IMR-90 (cell line): ENCODE results near the gene FBLN1. TPM values are rescaled to one million over a fixed set of nuclear protein-coding genes. Genes with fewer than 3 reads are reported as not detected.

Experiments used
- ATAC-seq: fragments of 200-7000 bp; cut with Tn5 transposase; 2 replicates; pipeline ENCODE4 v1.9.1; 2020; ENCODE audit warnings: low read depth, mild to moderate bottlenecking, moderate library complexity
- BruUV-seq: library from RNA; stranded (reverse); fragments of 400-500 nt; replicated peaks from 2 replicates; lab custom pipeline; 2021; lab: Mats Ljungman, UMichigan
- CTCF ChIA-PET: fragments of 300-600 bp; formaldehyde crosslinking; extraction: SDS; loops from one replicate; lab custom pipeline; 2021; ENCODE audit warnings: antibody characterized with exemption; lab: Yijun Ruan, JAX
- POLR2A ChIA-PET: fragments of 300-600 bp; sonication (Branson Sonifier 250); formaldehyde crosslinking; loops from one replicate; lab custom pipeline; 2022; ENCODE audit warnings: antibody characterized with exemption; ENCODE audit not compliant: unreplicated experiment; lab: Charles Lee
- DNase-seq: peaks from one replicate; pipeline ENCODE4 v3.0.0; 2013
- H2AFZ ChIP-seq: replicated peaks from 2 replicates; pipeline ENCODE3; 2013; ENCODE audit warnings: low read length, mild to moderate bottlenecking; ENCODE audit not compliant: poor library complexity
- H2AK5ac ChIP-seq: 2 replicates; pipeline ENCODE4 v1.6.1; 2013; ENCODE audit warnings: low read depth, low read length, inconsistent platforms
- H2AK9ac ChIP-seq: replicated peaks from 2 replicates; pipeline ENCODE3; 2013; ENCODE audit warnings: mild to moderate bottlenecking, low read depth, low read length, moderate library complexity; ENCODE audit not compliant: poor library complexity
- H2BK120ac ChIP-seq: 2 replicates; pipeline ENCODE4 v1.6.1; 2013; ENCODE audit warnings: low read depth, low read length, inconsistent platforms
- H2BK15ac ChIP-seq: 3 replicates; pipeline ENCODE4 v1.6.1; 2013; ENCODE audit warnings: low read depth, low read length, inconsistent platforms
- H2BK20ac ChIP-seq: 2 replicates; pipeline ENCODE4 v1.6.1; 2013; ENCODE audit warnings: low read depth, mild to moderate bottlenecking, inconsistent platforms, low read length, moderate library complexity
- H2BK5ac ChIP-seq: 2 replicates; pipeline ENCODE4 v1.6.1; 2013; ENCODE audit warnings: mild to moderate bottlenecking, low read depth, low read length, inconsistent platforms; ENCODE audit not compliant: poor library complexity, severe bottlenecking
- H3K14ac ChIP-seq: replicated peaks from 2 replicates; pipeline ENCODE4 v1.6.1; 2013; ENCODE audit warnings: low read depth, low read length, inconsistent platforms
- H3K18ac ChIP-seq: 2 replicates; pipeline ENCODE4 v1.6.1; 2013; ENCODE audit warnings: low read depth, low read length, control low read depth
- H3K23ac ChIP-seq: 2 replicates; pipeline ENCODE4 v1.6.1; 2013; ENCODE audit warnings: low read depth, low read length, inconsistent platforms
- H3K27ac ChIP-seq: 2 replicates; pipeline ENCODE4 v1.5.1; 2013; ENCODE audit warnings: mild to moderate bottlenecking, control low read depth, low read length; ENCODE audit not compliant: insufficient read depth
- H3K27me3 ChIP-seq: 2 replicates; pipeline ENCODE4 v1.6.1; 2013; ENCODE audit warnings: low read length; ENCODE audit not compliant: control insufficient read depth, insufficient read depth
- H3K36me3 ChIP-seq: 2 replicates; pipeline ENCODE4 v1.6.1; 2013; ENCODE audit warnings: low read length, mixed read lengths; ENCODE audit not compliant: control insufficient read depth, insufficient read depth
- H3K4ac ChIP-seq: 2 replicates; pipeline ENCODE4 v1.6.1; 2013; ENCODE audit warnings: low read depth, low read length, inconsistent platforms
- H3K4me1 ChIP-seq: 2 replicates; pipeline ENCODE4 v1.6.1; 2013; ENCODE audit warnings: low read length, mixed read lengths; ENCODE audit not compliant: control insufficient read depth, insufficient read depth
- H3K4me2 ChIP-seq: 2 replicates; pipeline ENCODE4 v1.6.1; 2013; ENCODE audit warnings: low read depth, mild to moderate bottlenecking, control low read depth, low read length, moderate library complexity
- H3K4me3 ChIP-seq: 2 replicates; pipeline ENCODE4 v1.5.1; 2013; ENCODE audit warnings: low read depth, mild to moderate bottlenecking, control low read depth, low read length, moderate library complexity; ENCODE audit not compliant: insufficient read depth
- H3K56ac ChIP-seq: 2 replicates; pipeline ENCODE4 v1.6.1; 2013; ENCODE audit warnings: low read length, inconsistent platforms; ENCODE audit not compliant: insufficient read depth; ENCODE audit errors: extremely low read depth
- H3K79me1 ChIP-seq, 2 experiments: 2 replicates each; pipeline ENCODE4 v1.6.1; 2013; ENCODE audit warnings: low read length in 2 of 2, inconsistent platforms in 1 of 2, low read depth in 1 of 2
- H3K9ac ChIP-seq: 2 replicates; pipeline ENCODE4 v1.6.1; 2013; ENCODE audit warnings: low read depth, low read length, control low read depth
- H3K9me1 ChIP-seq: 2 replicates; pipeline ENCODE4 v1.6.1; 2013; ENCODE audit warnings: low read length, inconsistent platforms; ENCODE audit not compliant: insufficient read depth
- H3K9me3 ChIP-seq: 2 replicates; pipeline ENCODE4 v1.6.1; 2013; ENCODE audit warnings: low read length; ENCODE audit not compliant: control insufficient read depth, insufficient read depth
- H4K20me1 ChIP-seq: 2 replicates; pipeline ENCODE4 v1.6.1; 2013; ENCODE audit warnings: low read length, inconsistent platforms; ENCODE audit not compliant: insufficient read depth
- H4K5ac ChIP-seq: 2 replicates; pipeline ENCODE4 v1.6.1; 2013; ENCODE audit warnings: mild to moderate bottlenecking, low read depth, low read length, control low read depth
- H4K8ac ChIP-seq, 2 experiments: 2 replicates each; pipeline ENCODE4 v1.6.1; 2013; ENCODE audit warnings: low read depth in 2 of 2, low read length in 2 of 2, control low read depth in 1 of 2, inconsistent platforms in 1 of 2
- H4K91ac ChIP-seq: 2 replicates; pipeline ENCODE4 v1.6.1; 2013; ENCODE audit warnings: low read depth, low read length, inconsistent platforms; ENCODE audit not compliant: insufficient read depth
- BHLHE40 ChIP-seq: fragments of 150-350 bp; IDR thresholded peaks from 2 replicates; pipeline ENCODE4 v1.6.1; 2016; ENCODE audit warnings: mild to moderate bottlenecking, low read depth, low read length
- CEBPB ChIP-seq: IDR thresholded peaks from 2 replicates; pipeline ENCODE4 v1.6.1; 2012; ENCODE audit warnings: low read depth, low read length, improper control_type of control experiment
- CHD1 ChIP-seq: IDR thresholded peaks from 2 replicates; pipeline ENCODE4 v1.6.1; 2012; ENCODE audit warnings: low read depth, low read length, improper control_type of control experiment
- FOS ChIP-seq: fragments of 150-350 bp; IDR thresholded peaks from 2 replicates; pipeline ENCODE4 v1.6.1; 2016; ENCODE audit warnings: low read depth, low read length
- MAFK ChIP-seq: IDR thresholded peaks from 2 replicates; pipeline ENCODE4 v1.6.1; 2012; ENCODE audit warnings: low read depth, low read length, improper control_type of control experiment
- MAZ ChIP-seq: IDR thresholded peaks from 2 replicates; pipeline ENCODE4 v1.6.1; 2012; ENCODE audit warnings: low read depth, mild to moderate bottlenecking, low read length, improper control_type of control experiment, moderate library complexity, borderline replicate concordance
- MXI1 ChIP-seq: IDR thresholded peaks from 2 replicates; pipeline ENCODE4 v1.6.1; 2012; ENCODE audit warnings: low read depth, mild to moderate bottlenecking, low read length, moderate library complexity, borderline replicate concordance
- NFE2L2 ChIP-seq: fragments of 150-350 bp; IDR thresholded peaks from 2 replicates; pipeline ENCODE4 v1.6.1; 2016; ENCODE audit warnings: low read depth, mild to moderate bottlenecking, low read length
- POLR2A ChIP-seq: IDR thresholded peaks from 2 replicates; pipeline ENCODE4 v1.6.1; 2012; ENCODE audit warnings: mild to moderate bottlenecking, low read depth, low read length
- RCOR1 ChIP-seq: IDR thresholded peaks from 2 replicates; pipeline ENCODE4 v1.6.1; 2012; ENCODE audit warnings: mild to moderate bottlenecking, low read length, improper control_type of control experiment; ENCODE audit not compliant: insufficient replicate concordance
- RFX5 ChIP-seq: IDR thresholded peaks from 2 replicates; pipeline ENCODE4 v1.8.0; 2012; ENCODE audit warnings: low read depth, mild to moderate bottlenecking, low read length, moderate library complexity
- SMC3 ChIP-seq: fragments of 150-350 bp; IDR thresholded peaks from 2 replicates; pipeline ENCODE4 v1.6.1; 2016; ENCODE audit warnings: low read depth, mild to moderate bottlenecking, antibody characterized with exemption, low read length, moderate library complexity
- WGBS, 2 experiments: methylation state at CpG; one replicate each; pipeline versions ENCODE4 v1.1.5 to v1.1.7; 2013; ENCODE audit warnings: missing lambda C conversion rate in 2 of 2; ENCODE audit not compliant: insufficient read length in 1 of 2; ENCODE audit errors: extremely low coverage in 2 of 2; 5-methylcytosine and 5-hydroxymethylcytosine counted together
- dilution Hi-C: fragments of 300-500 bp; cut with HindIII; formaldehyde crosslinking; loops from one replicate; pipeline ENCODE4 v1.14.3; 2018; ENCODE audit warnings: low sequenced_read_pairs; ENCODE audit not compliant: unreplicated experiment
- in situ Hi-C: fragments of 300-500 bp; cut with MboI; formaldehyde crosslinking; loops from 3 replicates; pipeline ENCODE4 v1.14.3; 2019; ENCODE audit warnings: low sequenced_read_pairs, inconsistent platforms, mixed read lengths
- intact Hi-C: fragments of 100-400 bp; cut with micrococcal nuclease; formaldehyde crosslinking; loops from 2 replicates; pipeline ENCODE4 v1.10.0; 2022
- polyA plus RNA-seq, 3 experiments: library from polyadenylated mRNA; depleted of rRNA; stranded (reverse); fragments of >200 nt; gene quantifications; 2 replicates each; pipeline ENCODE4 v1.2.3, GENCODE V29; 2012; ENCODE audit warnings: low replicate concordance in 1 of 3
- total RNA-seq: library from RNA; depleted of rRNA; stranded (reverse); fragments of >200 nt; gene quantifications from 2 replicates; pipeline ENCODE4 v1.2.3, GENCODE V29; 2012
- TF ChIP-seq, protein P1 (sequence below): fragments of 150-350 bp; IDR thresholded peaks from 2 replicates; pipeline ENCODE4 v1.6.1; 2016; ENCODE audit warnings: low read depth, mild to moderate bottlenecking, low read length, moderate library complexity, borderline replicate concordance
- TF ChIP-seq, protein P2 (sequence below): fragments of 150-350 bp; IDR thresholded peaks from 2 replicates; pipeline ENCODE4 v1.6.1; 2017; ENCODE audit warnings: mild to moderate bottlenecking, antibody characterized with exemption, low read length, low read depth
- TF ChIP-seq, protein P3 (sequence below): conservative IDR thresholded peaks from 2 replicates; pipeline ENCODE4 v1.5.1; 2012; ENCODE audit warnings: mild to moderate bottlenecking, low read depth, low read length, improper control_type of control experiment

Gene FBLN1
- total and polyA plus RNA-seq, 2 of the 4 experiments (the other 2 are of a cell fraction), result 11.3 to 87.9 TPM

DNA sequence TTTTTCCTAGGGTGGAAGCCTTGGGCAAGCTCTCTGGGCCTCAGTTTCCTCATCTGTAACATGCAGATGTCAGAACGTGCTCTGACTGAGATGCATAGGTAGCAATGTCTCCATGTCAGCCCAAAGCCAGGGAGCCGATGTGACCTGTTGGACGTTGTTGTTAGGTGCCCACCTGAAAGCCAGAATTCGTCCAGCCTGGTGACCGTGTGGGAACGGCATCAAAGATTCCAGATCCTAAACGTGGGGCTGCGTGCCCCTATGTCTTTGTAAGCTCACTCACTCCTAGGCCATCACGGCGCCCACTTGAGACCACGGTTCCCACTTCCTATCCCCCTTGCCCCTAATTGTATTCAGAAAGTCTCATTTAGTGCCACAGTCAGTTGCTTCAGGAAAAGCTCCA, 48.2 kb downstream of the FBLN1 start:
- H3K9ac ChIP-seq, result no peak overlapping the region
- dilution Hi-C loops (no loop called here), in situ Hi-C loops (loop anchor here (5.0 to 25.0 kb wide), 3 partner anchors 99 to 564 kb away; no protein-coding TSS in a partner anchor), intact Hi-C loops (loop anchor here (10.0 kb wide), 1 partner anchor 446 kb away; no protein-coding TSS in a partner anchor)
- H2AK9ac ChIP-seq, result peak overlapping the region; percentile 5
- peak overlapping the region in 1 of 2 experiments; percentile 9; a peak in 1 of 4 replicates for H4K8ac ChIP-seq
- DNase-seq (no peak), ATAC-seq (no peak)
- no peak overlapping the region for H3K4me3 ChIP-seq
- peaks cover 0 to 26% of the 10 kb centered on the region in 2 experiments; a peak in 2 of 4 replicates for H3K79me1 ChIP-seq
- H3K18ac ChIP-seq, result peak overlapping the region; percentile 7; the same call in 1 of the 2 replicates
- H3K56ac ChIP-seq, result no peak overlapping the region
- no peak overlapping the region for H2BK20ac ChIP-seq
- H3K4ac ChIP-seq, result peak overlapping the region; percentile 63
- peak overlapping the region; percentile 91; the same call in 1 of the 2 replicates for H2AK5ac ChIP-seq
- peak overlapping the region; percentile 34 for H3K14ac ChIP-seq
- peaks cover 7% of the 10 kb centered on the region for H4K20me1 ChIP-seq
- ChIA-PET POLR2A (no interaction called here), CTCF (interaction anchor here (0.6 kb wide), 2 partner anchors 38 to 283 kb away, joined by 3 to 5 read pairs; no protein-coding TSS in a partner anchor)
- H2BK15ac ChIP-seq, result peak overlapping the region; percentile 63; the same call in 2 of the 3 replicates
- H3K4me1 ChIP-seq, result peaks cover 44% of the 10 kb centered on the region
- H3K4me2 ChIP-seq, result no peak overlapping the region
- no peaks in the 10 kb centered on the region for H3K9me3 ChIP-seq
- no peak overlapping the region for H3K23ac ChIP-seq
- WGBS, 2 experiments, result 100% methylated on average over 4 of the region's 11 CpGs; no CpG with 5 or more reads in 1 of the 2 experiments
- peak overlapping the region; percentile 8; the same call in 1 of the 2 replicates for H4K91ac ChIP-seq
- H2BK5ac ChIP-seq, result no peak overlapping the region
- H3K9me1 ChIP-seq, result peaks cover 19% of the 10 kb centered on the region
- no peak overlapping the region; the same call in 1 of the 2 replicates for H3K27ac ChIP-seq
- no peaks in the 10 kb centered on the region for H3K27me3 ChIP-seq
- H2AFZ ChIP-seq, result peak overlapping the region; percentile 18
- no TSS peak for BruUV-seq
- H4K5ac ChIP-seq, result no peak overlapping the region; the same call in 1 of the 2 replicates
- peaks cover 54% of the 10 kb centered on the region; the same call in 1 of the 2 replicates for H3K36me3 ChIP-seq
- 0 out of 2 replicates have a peak overlapping the region, but pooled peaks have one; percentile 46 for H2BK120ac ChIP-seq
- TF ChIP-seq BHLHE40 (no peak), CEBPB (no peak), RFX5 (no peak), FOS (no peak), MXI1 (no peak), RCOR1 (no peak), POLR2A (no peak), MAZ (no peak), NFE2L2 (no peak), MAFK (no peak), SMC3 (no peak), CHD1 (no peak)
- TF ChIP-seq, protein P1, sequence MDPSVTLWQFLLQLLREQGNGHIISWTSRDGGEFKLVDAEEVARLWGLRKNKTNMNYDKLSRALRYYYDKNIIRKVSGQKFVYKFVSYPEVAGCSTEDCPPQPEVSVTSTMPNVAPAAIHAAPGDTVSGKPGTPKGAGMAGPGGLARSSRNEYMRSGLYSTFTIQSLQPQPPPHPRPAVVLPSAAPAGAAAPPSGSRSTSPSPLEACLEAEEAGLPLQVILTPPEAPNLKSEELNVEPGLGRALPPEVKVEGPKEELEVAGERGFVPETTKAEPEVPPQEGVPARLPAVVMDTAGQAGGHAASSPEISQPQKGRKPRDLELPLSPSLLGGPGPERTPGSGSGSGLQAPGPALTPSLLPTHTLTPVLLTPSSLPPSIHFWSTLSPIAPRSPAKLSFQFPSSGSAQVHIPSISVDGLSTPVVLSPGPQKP, result no peak
- TF ChIP-seq, protein P2, sequence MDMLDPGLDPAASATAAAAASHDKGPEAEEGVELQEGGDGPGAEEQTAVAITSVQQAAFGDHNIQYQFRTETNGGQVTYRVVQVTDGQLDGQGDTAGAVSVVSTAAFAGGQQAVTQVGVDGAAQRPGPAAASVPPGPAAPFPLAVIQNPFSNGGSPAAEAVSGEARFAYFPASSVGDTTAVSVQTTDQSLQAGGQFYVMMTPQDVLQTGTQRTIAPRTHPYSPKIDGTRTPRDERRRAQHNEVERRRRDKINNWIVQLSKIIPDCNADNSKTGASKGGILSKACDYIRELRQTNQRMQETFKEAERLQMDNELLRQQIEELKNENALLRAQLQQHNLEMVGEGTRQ, result no peak
- TF ChIP-seq, protein P3, sequence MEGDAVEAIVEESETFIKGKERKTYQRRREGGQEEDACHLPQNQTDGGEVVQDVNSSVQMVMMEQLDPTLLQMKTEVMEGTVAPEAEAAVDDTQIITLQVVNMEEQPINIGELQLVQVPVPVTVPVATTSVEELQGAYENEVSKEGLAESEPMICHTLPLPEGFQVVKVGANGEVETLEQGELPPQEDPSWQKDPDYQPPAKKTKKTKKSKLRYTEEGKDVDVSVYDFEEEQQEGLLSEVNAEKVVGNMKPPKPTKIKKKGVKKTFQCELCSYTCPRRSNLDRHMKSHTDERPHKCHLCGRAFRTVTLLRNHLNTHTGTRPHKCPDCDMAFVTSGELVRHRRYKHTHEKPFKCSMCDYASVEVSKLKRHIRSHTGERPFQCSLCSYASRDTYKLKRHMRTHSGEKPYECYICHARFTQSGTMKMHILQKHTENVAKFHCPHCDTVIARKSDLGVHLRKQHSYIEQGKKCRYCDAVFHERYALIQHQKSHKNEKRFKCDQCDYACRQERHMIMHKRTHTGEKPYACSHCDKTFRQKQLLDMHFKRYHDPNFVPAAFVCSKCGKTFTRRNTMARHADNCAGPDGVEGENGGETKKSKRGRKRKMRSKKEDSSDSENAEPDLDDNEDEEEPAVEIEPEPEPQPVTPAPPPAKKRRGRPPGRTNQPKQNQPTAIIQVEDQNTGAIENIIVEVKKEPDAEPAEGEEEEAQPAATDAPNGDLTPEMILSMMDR, result no peak
